Nephron progenitor cell (in vitro differentiated cells): ENCODE data around the gene CDH10.

Experiments
- DNase-seq: peaks from one replicate; pipeline ENCODE4 v3.0.0; 2021
- H3K27ac Mint-ChIP-seq: 2 replicates; pipeline ENCODE4 v1.8.0; 2021; ENCODE audit warnings: mild to moderate bottlenecking, moderate library complexity, mixed read lengths
- H3K27me3 Mint-ChIP-seq: 2 replicates; pipeline ENCODE4 v1.8.0; 2021; ENCODE audit warnings: mild to moderate bottlenecking, low read depth, mixed read lengths; ENCODE audit not compliant: poor library complexity
- H3K36me3 Mint-ChIP-seq: 2 replicates; pipeline ENCODE4 v1.8.0; 2021; ENCODE audit warnings: low read depth, mixed read lengths
- H3K4me1 Mint-ChIP-seq: 2 replicates; pipeline ENCODE4 v1.8.0; 2021; ENCODE audit warnings: mixed read lengths
- H3K4me3 Mint-ChIP-seq: 2 replicates; pipeline ENCODE4 v1.8.0; 2021; ENCODE audit warnings: mild to moderate bottlenecking, moderate library complexity, mixed read lengths
- H3K9me3 Mint-ChIP-seq: 2 replicates; pipeline ENCODE4 v1.8.0; 2021; ENCODE audit warnings: mild to moderate bottlenecking, moderate library complexity, mixed read lengths
- TF ChIP-seq, protein P1 (sequence below): fragments of 200-600 bp; sonication (generic); IDR thresholded peaks from 2 replicates; pipeline ENCODE4 v1.5.0; 2021; ENCODE audit warnings: antibody characterized with exemption

Gene CDH10

DNA sequence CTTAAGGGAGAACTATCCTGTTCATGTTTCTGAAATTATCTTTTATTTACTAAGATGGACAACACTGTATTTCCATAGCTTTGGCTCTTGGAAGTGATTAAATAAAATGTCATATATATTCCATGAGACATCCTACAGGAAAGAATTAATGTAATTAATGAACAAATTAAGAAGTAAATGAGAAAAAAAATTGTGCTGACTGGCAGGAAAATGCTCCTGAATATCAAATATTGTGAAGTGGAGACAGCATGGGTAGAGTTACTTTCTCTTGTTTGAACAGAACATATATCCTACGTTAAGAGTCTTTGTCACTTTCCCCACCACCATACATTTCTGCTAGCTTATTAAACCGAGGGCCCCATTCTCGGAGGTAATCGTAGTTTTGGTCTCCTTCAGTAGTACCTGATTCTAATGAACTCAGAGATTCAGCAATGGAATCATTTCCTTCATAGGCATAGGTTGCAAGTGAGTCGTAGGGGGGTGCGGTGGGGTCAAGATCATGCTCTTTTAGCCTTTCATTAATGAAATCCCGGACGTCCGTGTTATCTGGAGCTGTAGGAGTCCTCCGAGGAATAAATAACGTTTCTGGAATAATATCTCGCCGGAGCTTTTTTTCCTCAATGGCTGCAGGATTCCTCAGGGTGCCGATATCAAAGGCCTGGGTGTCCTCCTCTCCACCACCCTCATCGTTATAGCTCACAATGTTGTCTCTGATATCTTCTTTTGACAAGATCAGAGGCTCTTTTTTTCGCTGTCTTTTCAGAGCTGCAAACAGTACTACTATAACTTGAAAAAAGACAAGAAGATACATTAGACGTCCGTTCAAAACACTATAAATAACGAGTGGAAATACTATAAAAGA, 157.2 kb downstream of the CDH10 start:
- Mint-ChIP-seq H3K27me3 (no peaks in the 10 kb centered on the region), H3K4me1 (no peaks in the 10 kb centered on the region), H3K27ac (peak overlapping the region; percentile 68), H3K4me3 (no peak overlapping the region), H3K9me3 (no peaks in the 10 kb centered on the region), H3K36me3 (no peaks in the 10 kb centered on the region)
- no peak for DNase-seq
- TF ChIP-seq, protein P1, sequence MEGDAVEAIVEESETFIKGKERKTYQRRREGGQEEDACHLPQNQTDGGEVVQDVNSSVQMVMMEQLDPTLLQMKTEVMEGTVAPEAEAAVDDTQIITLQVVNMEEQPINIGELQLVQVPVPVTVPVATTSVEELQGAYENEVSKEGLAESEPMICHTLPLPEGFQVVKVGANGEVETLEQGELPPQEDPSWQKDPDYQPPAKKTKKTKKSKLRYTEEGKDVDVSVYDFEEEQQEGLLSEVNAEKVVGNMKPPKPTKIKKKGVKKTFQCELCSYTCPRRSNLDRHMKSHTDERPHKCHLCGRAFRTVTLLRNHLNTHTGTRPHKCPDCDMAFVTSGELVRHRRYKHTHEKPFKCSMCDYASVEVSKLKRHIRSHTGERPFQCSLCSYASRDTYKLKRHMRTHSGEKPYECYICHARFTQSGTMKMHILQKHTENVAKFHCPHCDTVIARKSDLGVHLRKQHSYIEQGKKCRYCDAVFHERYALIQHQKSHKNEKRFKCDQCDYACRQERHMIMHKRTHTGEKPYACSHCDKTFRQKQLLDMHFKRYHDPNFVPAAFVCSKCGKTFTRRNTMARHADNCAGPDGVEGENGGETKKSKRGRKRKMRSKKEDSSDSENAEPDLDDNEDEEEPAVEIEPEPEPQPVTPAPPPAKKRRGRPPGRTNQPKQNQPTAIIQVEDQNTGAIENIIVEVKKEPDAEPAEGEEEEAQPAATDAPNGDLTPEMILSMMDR, result no peak

- H3K9me3 Mint-ChIP-seq, result no peaks in the 10 kb centered on the region
- DNase-seq, result no peak
- H3K4me1 Mint-ChIP-seq, result no peaks in the 10 kb centered on the region
- TF ChIP-seq, protein P1, result no peak
- no peaks in the 10 kb centered on the region for H3K27me3 Mint-ChIP-seq
- H3K4me3 Mint-ChIP-seq, result no peak overlapping the region
- H3K27ac Mint-ChIP-seq, result no peak overlapping the region
- no peaks in the 10 kb centered on the region for H3K36me3 Mint-ChIP-seq
These were observed 163.8 kb downstream of the CDH10 start for GRCh38 chr5:24480952-24481351.

DNA sequence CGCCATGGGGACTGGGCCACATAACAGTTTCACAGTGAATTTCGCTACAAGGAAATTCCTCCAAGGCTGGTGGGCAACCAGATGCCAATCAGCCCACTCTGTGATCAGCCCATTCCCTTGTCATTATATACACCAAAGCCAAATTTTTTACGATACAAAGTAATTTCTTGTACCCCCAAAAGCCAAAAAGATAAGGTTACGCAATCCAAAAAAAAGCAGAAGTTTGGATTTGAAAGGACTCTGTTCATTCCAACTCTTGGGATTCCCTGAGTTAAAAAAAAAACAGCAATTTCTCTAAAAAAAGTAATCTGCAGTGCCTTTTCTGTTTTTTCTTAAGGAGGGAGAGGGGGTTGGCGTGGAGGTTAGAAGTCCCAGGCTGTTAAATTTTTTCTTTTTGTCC, 166.8 kb downstream of the CDH10 start:
- Mint-ChIP-seq H3K4me1 (no peaks in the 10 kb centered on the region), H3K27me3 (no peaks in the 10 kb centered on the region), H3K4me3 (no peak overlapping the region), H3K36me3 (no peaks in the 10 kb centered on the region), H3K27ac (no peak overlapping the region), H3K9me3 (peaks cover 11% of the 10 kb centered on the region)
- TF ChIP-seq, protein P1, result no peak
- no peak for DNase-seq

DNA sequence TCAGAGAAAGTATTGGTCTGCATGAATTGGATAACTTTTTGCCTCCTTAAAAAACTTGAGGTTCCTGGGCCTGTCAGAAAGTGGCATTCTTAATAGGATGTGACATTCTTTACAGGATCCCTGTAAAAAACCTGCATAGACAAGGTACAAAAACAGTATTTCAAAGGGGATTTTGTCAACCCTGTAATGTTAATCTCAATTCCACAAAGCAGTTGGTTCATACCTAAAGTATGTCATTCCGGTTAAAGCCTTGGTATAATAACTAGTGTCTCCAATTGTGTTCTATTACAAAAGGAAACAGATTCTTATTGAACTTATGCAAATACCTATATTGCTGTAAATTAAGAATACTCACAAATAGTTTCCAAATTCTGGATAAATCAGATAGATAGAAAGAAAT, 169.7 kb downstream of the CDH10 start:
- Mint-ChIP-seq H3K4me1 (no peaks in the 10 kb centered on the region), H3K27me3 (no peaks in the 10 kb centered on the region), H3K27ac (no peak overlapping the region), H3K4me3 (no peak overlapping the region), H3K9me3 (peaks cover 11% of the 10 kb centered on the region), H3K36me3 (no peaks in the 10 kb centered on the region)
- TF ChIP-seq, protein P1, result no peak
- no peak for DNase-seq

DNA sequence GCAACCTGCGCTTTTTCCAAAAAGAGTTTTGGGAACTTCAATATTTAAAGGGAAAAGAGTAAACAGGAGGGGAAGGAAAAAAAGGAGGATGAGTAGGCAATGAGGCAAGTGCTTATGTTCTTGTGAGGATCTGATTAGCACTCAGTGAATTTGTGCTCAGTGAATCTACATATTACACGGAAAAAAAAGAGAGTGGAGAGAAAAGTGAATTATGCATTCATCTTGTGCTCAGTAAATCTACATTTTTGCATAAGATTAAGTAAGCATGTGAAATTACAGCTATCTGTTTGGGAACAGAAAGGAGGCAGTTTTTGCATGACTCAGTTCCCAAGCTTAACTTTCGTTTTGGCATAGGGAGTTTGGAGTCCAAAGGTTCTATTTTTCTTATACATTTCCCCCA, 170.1 kb downstream of the CDH10 start:
- no peak for DNase-seq
- Mint-ChIP-seq H3K36me3 (no peaks in the 10 kb centered on the region), H3K4me1 (no peaks in the 10 kb centered on the region), H3K9me3 (peaks cover 11% of the 10 kb centered on the region), H3K27ac (no peak overlapping the region), H3K4me3 (no peak overlapping the region), H3K27me3 (no peaks in the 10 kb centered on the region)
- TF ChIP-seq, protein P1, result no peak

DNA sequence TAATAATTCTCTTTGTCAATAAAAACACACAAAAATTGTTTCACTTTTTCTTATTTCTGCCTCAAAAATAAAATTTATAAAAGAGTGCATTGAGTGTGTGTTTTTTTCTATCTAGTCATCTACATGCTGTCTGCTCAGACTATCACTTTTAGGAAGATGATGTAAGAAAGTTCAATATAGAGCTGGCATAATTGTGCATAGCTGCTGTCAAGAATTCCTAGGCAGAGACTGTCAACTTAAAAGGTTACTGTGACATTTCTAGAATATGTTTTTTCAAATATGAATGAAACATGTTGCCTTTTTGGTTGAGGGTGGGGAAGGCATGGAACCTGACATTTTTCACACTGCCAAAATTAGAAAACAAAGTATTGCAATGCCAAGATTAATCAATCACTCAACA, 172.3 kb downstream of the CDH10 start:
- H3K27me3 Mint-ChIP-seq, result no peaks in the 10 kb centered on the region
- DNase-seq, result no peak
- H3K4me3 Mint-ChIP-seq, result no peak overlapping the region
- H3K4me1 Mint-ChIP-seq, result no peaks in the 10 kb centered on the region
- TF ChIP-seq, protein P1, result no peak
- no peak overlapping the region for H3K27ac Mint-ChIP-seq
- H3K36me3 Mint-ChIP-seq, result no peaks in the 10 kb centered on the region
- peaks cover 11% of the 10 kb centered on the region for H3K9me3 Mint-ChIP-seq
